Stimulated activated CD4-positive, alpha-beta T cell treated with anti-CD3 and anti-CD28 coated beads, Interleukin-15, amount 100 ng/mL, for 24 hours (primary cell): ENCODE measurements around the gene OR2AG2.

ENCODE experiments used
- DNase-seq: peaks from one replicate; pipeline ENCODE4 v3.0.0-alpha.2; 2020

The OR2AG2 gene

GRCh38 chr11:6737872-6738466, 33.8 kb downstream of the OR2AG2 start:
- DNase-seq, result peak; percentile 73

GRCh38 chr11:6736495-6737121, 35.2 kb downstream of the OR2AG2 start:
- no peak for DNase-seq

GRCh38 chr11:6735306-6735705, 36.5 kb downstream of the OR2AG2 start:
- peak; percentile 12 for DNase-seq

- DNase-seq, result peak; percentile 19
Observed at GRCh38 chr11:6734616-6735015, 37.2 kb downstream of the OR2AG2 start.

GRCh38 chr11:6733326-6734275, 38.2 kb downstream of the OR2AG2 start:
- no peak for DNase-seq

GRCh38 chr11:6727971-6728760, 43.6 kb downstream of the OR2AG2 start:
- DNase-seq, result no peak

GRCh38 chr11:6725386-6725896, 46.3 kb downstream of the OR2AG2 start:
- DNase-seq, result no peak

GRCh38 chr11:6724013-6724412, 47.8 kb downstream of the OR2AG2 start:
- DNase-seq, result no peak

GRCh38 chr11:6721343-6721742, 50.4 kb downstream of the OR2AG2 start:
- DNase-seq, result no peak

GRCh38 chr11:6719576-6719975, 52.2 kb downstream of the OR2AG2 start:
- DNase-seq, result no peak

- DNase-seq, result no peak
Observed at GRCh38 chr11:6717426-6717825, 54.4 kb downstream of the OR2AG2 start.
